HEK293T (cell line): ENCODE measurements around the gene KLHDC8A.

Experiments used
- ELF4 ChIP-seq: fragments of 450-650 bp; IDR thresholded peaks from 2 replicates; pipeline ENCODE4 v1.6.1; 2017; ENCODE audit warnings: antibody characterized with exemption
- FOXA1 ChIP-seq: fragments of 450-650 bp; IDR thresholded peaks from 2 replicates; pipeline ENCODE4 v1.6.1; 2016; ENCODE audit warnings: mild to moderate bottlenecking
- FOXK2 ChIP-seq: fragments of 450-650 bp; IDR thresholded peaks from 2 replicates; pipeline ENCODE4 v1.6.1; 2016; ENCODE audit warnings: mild to moderate bottlenecking
- FOXM1 ChIP-seq: fragments of 450-650 bp; IDR thresholded peaks from 2 replicates; pipeline ENCODE4 v1.6.1; 2017; ENCODE audit warnings: mild to moderate bottlenecking, borderline replicate concordance
- HDGF ChIP-seq: fragments of 450-650 bp; IDR thresholded peaks from 2 replicates; pipeline ENCODE4 v1.6.1; 2017; ENCODE audit warnings: antibody characterized with exemption, borderline replicate concordance
- SP1 ChIP-seq: fragments of 450-650 bp; IDR thresholded peaks from 2 replicates; pipeline ENCODE4 v1.6.1; 2017

DNA sequence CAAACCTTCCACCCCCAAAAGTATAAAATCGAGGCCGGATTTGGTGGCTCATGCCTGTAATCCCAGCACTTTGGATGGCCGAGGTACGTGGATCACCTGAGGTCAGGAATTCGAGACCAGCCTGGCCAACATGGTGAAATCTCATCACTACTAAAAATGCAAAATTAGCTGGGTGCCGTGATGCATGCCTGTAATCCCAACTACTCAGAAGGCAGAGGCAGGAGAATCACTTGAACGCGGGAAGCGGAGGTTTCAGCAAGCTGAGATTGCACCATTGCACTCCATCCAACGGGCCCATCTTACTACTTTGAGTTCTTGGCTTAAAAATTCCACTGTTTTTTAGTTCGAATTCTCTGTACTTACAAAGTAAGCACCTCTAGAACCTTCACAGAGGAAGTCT, 11.0 kb downstream of the KLHDC8A start:
- TF ChIP-seq FOXK2 (no peak), SP1 (no peak), FOXA1 (no peak), ELF4 (no peak), HDGF (no peak), FOXM1 (no peak)
